Neuronal stem cell (in vitro differentiated cells): ENCODE data around the gene EI24.
A peak's percentile ranks its signal among the peaks of the same experiment; 100 is the strongest.

Experiments used
- DNase-seq: peaks from one replicate; pipeline ENCODE4 v3.0.0-alpha.2; 2013; ENCODE audit warnings: low spot score
- H2AFZ ChIP-seq: one replicate; pipeline ENCODE4 v1.6.1; 2013; ENCODE audit warnings: mild to moderate bottlenecking, low read length, inconsistent platforms
- H2AK5ac ChIP-seq: 2 replicates; pipeline ENCODE4 v1.6.1; 2013; ENCODE audit warnings: low read depth, mild to moderate bottlenecking, inconsistent platforms, low read length, moderate library complexity, mixed read lengths
- H2BK120ac ChIP-seq: 2 replicates; pipeline ENCODE4 v1.6.1; 2013; ENCODE audit warnings: low read depth, mild to moderate bottlenecking, inconsistent platforms, low read length, moderate library complexity, mixed read lengths
- H2BK12ac ChIP-seq: one replicate; pipeline ENCODE4 v1.6.1; 2013; ENCODE audit warnings: low read length, inconsistent platforms
- H2BK15ac ChIP-seq: 2 replicates; pipeline ENCODE4 v1.6.1; 2013; ENCODE audit warnings: mild to moderate bottlenecking, low read length, inconsistent platforms, mixed read lengths
- H2BK5ac ChIP-seq: one replicate; pipeline ENCODE4 v1.6.1; 2013; ENCODE audit warnings: inconsistent platforms, mild to moderate bottlenecking, low read length, moderate library complexity
- H3K14ac ChIP-seq: one replicate; pipeline ENCODE4 v1.6.1; 2013; ENCODE audit warnings: low read length, inconsistent platforms
- H3K18ac ChIP-seq: 2 replicates; pipeline ENCODE4 v1.6.1; 2013; ENCODE audit warnings: low read length, inconsistent platforms
- H3K23ac ChIP-seq: 2 replicates; pipeline ENCODE4 v1.6.1; 2013; ENCODE audit warnings: low read depth, mild to moderate bottlenecking, mixed read lengths, low read length, inconsistent platforms; ENCODE audit not compliant: poor library complexity
- H3K27ac ChIP-seq: replicated peaks from 3 replicates; pipeline ENCODE4 v1.5.1; 2013; ENCODE audit warnings: low read length, inconsistent platforms
- H3K27me3 ChIP-seq, 3 experiments: 2 replicates each; pipeline ENCODE4 v1.6.1; 2013; ENCODE audit warnings: low read length in 3 of 3, mild to moderate bottlenecking in 2 of 3, inconsistent platforms in 1 of 3, low read depth in 1 of 3, mixed read lengths in 1 of 3, moderate library complexity in 1 of 3; ENCODE audit not compliant: control insufficient read depth in 3 of 3, insufficient read depth in 3 of 3
- H3K36me3 ChIP-seq, 2 donors: replicated peaks in 1 of 2; 2 replicates each; pipeline ENCODE4 v1.6.1; 2013; ENCODE audit warnings: low read length in 2 of 2; ENCODE audit not compliant: control insufficient read depth in 2 of 2, insufficient read depth in 2 of 2
- H3K4ac ChIP-seq: 2 replicates; pipeline ENCODE4 v1.6.1; 2013; ENCODE audit warnings: inconsistent platforms, mild to moderate bottlenecking, low read length, moderate library complexity
- H3K4me1 ChIP-seq, 2 donors: 1 replicate in 1 of 2; 2 replicates in 1 of 2; pipeline ENCODE4 v1.6.1; 2013; ENCODE audit warnings: low read length in 2 of 2, low read depth in 1 of 2; ENCODE audit not compliant: control insufficient read depth in 2 of 2, insufficient read depth in 1 of 2
- H3K4me2 ChIP-seq: one replicate; pipeline ENCODE4 v1.6.1; 2013; ENCODE audit warnings: mild to moderate bottlenecking, low read length, inconsistent platforms; ENCODE audit not compliant: insufficient read depth, poor library complexity, severe bottlenecking
- H3K4me3 ChIP-seq, 2 donors: 2 replicates each; pipeline ENCODE4 v1.5.1; 2013; ENCODE audit warnings: low read length in 2 of 2, mild to moderate bottlenecking in 2 of 2, inconsistent platforms in 1 of 2, moderate library complexity in 1 of 2
- H3K79me1 ChIP-seq: one replicate; pipeline ENCODE4 v1.6.1; 2013; ENCODE audit warnings: low read depth, mild to moderate bottlenecking, inconsistent platforms, low read length, moderate library complexity
- H3K9ac ChIP-seq: one replicate; pipeline ENCODE4 v1.6.1; 2013; ENCODE audit warnings: mild to moderate bottlenecking, low read depth, low read length, inconsistent platforms; ENCODE audit not compliant: poor library complexity
- H3K9me3 ChIP-seq, 2 donors: replicated peaks in 1 of 2; 2 replicates each; pipeline versions ENCODE3 to v1.6.1; 2013; ENCODE audit warnings: low read length in 2 of 2, mild to moderate bottlenecking in 2 of 2, inconsistent platforms in 1 of 2, low read depth in 1 of 2, mixed read lengths in 1 of 2, moderate library complexity in 1 of 2; ENCODE audit not compliant: control insufficient read depth in 2 of 2, insufficient read depth in 1 of 2
- H4K8ac ChIP-seq: one replicate; pipeline ENCODE4 v1.6.1; 2013; ENCODE audit warnings: low read depth, mild to moderate bottlenecking, inconsistent platforms, low read length, moderate library complexity
- H4K91ac ChIP-seq: one replicate; pipeline ENCODE4 v1.6.1; 2013; ENCODE audit warnings: low read length, low read depth, mild to moderate bottlenecking, inconsistent platforms; ENCODE audit not compliant: poor library complexity
- WGBS, 2 donors: extraction: QIAGEN DNeasy Blood & Tissue Kit; methylation state at CpG; one replicate each; pipeline ENCODE4 v1.1.7; 2013; ENCODE audit warnings: missing lambda C conversion rate in 2 of 2, mixed read lengths in 1 of 2; ENCODE audit not compliant: insufficient read length in 2 of 2, insufficient replicate concordance in 1 of 2; ENCODE audit errors: extremely low coverage in 2 of 2; 5-methylcytosine and 5-hydroxymethylcytosine counted together

The EI24 gene

DNA sequence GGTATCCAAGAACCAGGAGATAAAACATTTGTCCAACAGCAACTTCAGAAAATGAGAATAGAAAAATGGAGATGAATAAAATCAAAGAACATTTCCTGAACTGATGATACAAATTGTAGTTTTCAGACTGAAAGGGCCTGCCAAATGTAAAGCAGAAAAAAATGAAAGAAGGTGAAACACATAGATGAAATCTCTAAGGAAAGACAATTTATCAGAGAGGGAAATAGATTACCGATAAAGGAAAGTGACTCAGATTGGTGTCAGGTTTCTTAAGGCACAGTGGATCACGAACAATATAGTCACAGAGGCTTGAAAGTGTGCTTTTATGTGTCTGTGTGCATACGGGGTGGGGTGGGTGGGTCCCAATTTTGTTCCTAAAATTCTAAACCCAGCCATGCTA lies 19.2 kb downstream of the EI24 start:
- Histone ChIP-seq H2BK5ac (no peak overlapping the region), H3K23ac (no peak overlapping the region), H3K36me3 (peaks cover 5 to 18% of the 10 kb centered on the region in 2 donors), H3K27ac (no peak overlapping the region), H2BK120ac (no peak overlapping the region), H4K8ac (no peak overlapping the region), H2BK15ac (no peak overlapping the region), H3K9me3 (no peaks in the 10 kb centered on the region), H2AK5ac (no peak overlapping the region), H3K9ac (no peak overlapping the region), H3K27me3 (no peaks in the 10 kb centered on the region), H3K4me1 (peaks cover 5 to 7% of the 10 kb centered on the region in 2 donors), H3K79me1 (peaks cover 2% of the 10 kb centered on the region), H2BK12ac (no peak overlapping the region), H3K4ac (no peak overlapping the region), H2AFZ (no peak overlapping the region), H3K4me2 (no peak overlapping the region), H3K18ac (no peak overlapping the region), H3K4me3 (no peak overlapping the region), H4K91ac (no peak overlapping the region), H3K14ac (no peak overlapping the region)
- no peak for DNase-seq
- WGBS, 2 donors: no CpG with 5 or more reads among the region's 3 CpGs

- no CpG with 5 or more reads among the region's 30 CpGs for WGBS, 2 donors
- Histone ChIP-seq H3K27me3 (no peaks in the 10 kb centered on the region), H3K4me2 (peak overlapping the region; percentile 66)
Measured at GRCh38 chr11:125591649-125592304, 22.5 kb downstream of the EI24 start.

DNA sequence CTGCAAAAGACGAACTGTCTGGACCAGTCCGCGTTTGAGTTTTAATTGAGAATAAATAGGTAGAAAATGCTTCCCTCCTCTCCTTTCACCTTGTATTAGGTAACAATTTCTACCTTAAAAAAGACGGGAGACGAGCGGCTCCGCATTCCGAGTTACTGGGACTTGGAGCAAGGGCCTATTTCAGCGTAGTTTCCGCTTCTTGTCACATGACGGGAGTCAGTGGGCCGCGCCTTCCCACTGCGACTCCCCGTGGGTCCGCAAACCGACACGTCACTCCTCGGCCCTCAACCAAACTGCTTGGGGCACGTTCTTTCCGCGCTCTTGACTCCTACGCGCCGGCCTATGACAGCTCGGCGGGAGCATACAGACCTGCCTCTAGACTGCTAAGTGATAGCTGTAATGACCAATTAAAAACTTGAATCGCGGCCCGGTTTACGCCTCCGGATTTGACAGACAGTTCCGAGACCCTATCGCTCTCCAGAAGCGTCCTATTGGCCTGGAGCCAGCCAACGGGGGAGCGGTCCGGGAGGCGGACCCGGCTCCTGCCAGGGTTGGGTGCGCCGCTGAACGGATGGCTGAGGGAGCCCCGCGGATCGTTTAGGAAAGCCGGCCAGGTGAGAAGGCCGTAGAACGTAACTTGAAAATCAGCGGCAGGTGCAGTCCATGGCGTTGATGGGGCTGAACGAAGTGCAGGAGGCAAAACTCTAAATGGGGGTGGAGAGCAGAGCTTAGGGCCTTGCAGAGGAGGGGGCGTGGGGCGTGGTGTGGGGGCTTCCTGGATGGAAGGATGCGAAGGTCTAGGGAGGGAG lies 23.2 kb downstream of the EI24 start, which contains the start of gene STT3A:
TSS of gene STT3A (plus strand) at position 548 of the 809 bp plus-strand sequence. CDS start 3,064 bp downstream, outside the sequence.
- no peaks in the 10 kb centered on the region for H3K9me3 ChIP-seq
- H3K14ac ChIP-seq: peak within 1 kb of the TSS; percentile 67
- H3K23ac ChIP-seq: peak within 1 kb of the TSS; percentile 76
- no peak within 1 kb of the TSS for H2BK12ac ChIP-seq
- H3K18ac ChIP-seq: peak within 1 kb of the TSS; percentile 85
- H2BK5ac ChIP-seq: no peak within 1 kb of the TSS
- no peak within 1 kb of the TSS for H4K8ac ChIP-seq
- H2AK5ac ChIP-seq: peak within 1 kb of the TSS; percentile 64
- H3K4me1 ChIP-seq: peaks cover 5 to 7% of the 10 kb centered on the region in 2 donors
- H3K36me3 ChIP-seq: peaks cover 3 to 32% of the 10 kb centered on the region in 2 donors
- peak within 1 kb of the TSS; percentile 85 to 90 for H3K4me3 ChIP-seq
- peak within 1 kb of the TSS; percentile 41 for H3K27ac ChIP-seq
- no peak within 1 kb of the TSS for H2BK120ac ChIP-seq
- H3K4me2 ChIP-seq: peak within 1 kb of the TSS; percentile 69
- H3K27me3 ChIP-seq: no peaks in the 10 kb centered on the region
- peak; percentile 100 for DNase-seq
- no CpG with 5 or more reads among the region's 55 CpGs for WGBS, 2 donors
- no peak within 1 kb of the TSS for H2BK15ac ChIP-seq
- peak within 1 kb of the TSS; percentile 91 for H2AFZ ChIP-seq
- peak within 1 kb of the TSS; percentile 97 for H3K9ac ChIP-seq
- H4K91ac ChIP-seq: no peak within 1 kb of the TSS
- peaks cover 2% of the 10 kb centered on the region for H3K79me1 ChIP-seq
- no peak within 1 kb of the TSS for H3K4ac ChIP-seq

More at GRCh38 chr11:125591649-125592304, 22.5 kb downstream of the EI24 start:
- Histone ChIP-seq H3K4me1 (peaks cover 5 to 7% of the 10 kb centered on the region in 2 donors), H3K18ac (peak overlapping the region; percentile 28), H2AFZ (peak overlapping the region; percentile 87), H3K9me3 (no peaks in the 10 kb centered on the region), H2BK15ac (no peak overlapping the region), H4K91ac (no peak overlapping the region), H2BK5ac (no peak overlapping the region), H2AK5ac (peak overlapping the region; percentile 64), H3K79me1 (peaks cover 2% of the 10 kb centered on the region), H3K9ac (peak overlapping the region; percentile 89), H3K4me3 (peak overlapping the region; percentile 85 to 90), H2BK120ac (no peak overlapping the region), H3K23ac (peak overlapping the region; percentile 76), H4K8ac (no peak overlapping the region), H3K14ac (peak overlapping the region; percentile 67), H2BK12ac (no peak overlapping the region), H3K36me3 (peaks cover 0 to 24% of the 10 kb centered on the region in 2 donors), H3K4ac (no peak overlapping the region), H3K27ac (peak overlapping the region; percentile 9)
- no peak for DNase-seq
